Measurements from ENCODE around the gene ANKS6. TPM values are rescaled to one million over a fixed set of nuclear protein-coding genes. Genes with fewer than 3 reads are reported as not detected.

ANKS6 gene
- total RNA-seq, 2 experiments from 2014 or later: 16.6 to 16.9 TPM

- Mint-ChIP-seq H3K4me3 (no peak overlapping the region), H3K4me1 (ENCODE audit: low read depth) (no peaks in the 10 kb centered on the region), H3K27me3 (no peaks in the 10 kb centered on the region), H3K9me3 (no peaks in the 10 kb centered on the region), H3K36me3 (ENCODE audit: low read depth) (peaks cover 14% of the 10 kb centered on the region), H3K27ac (no peak overlapping the region)
- TF ChIP-seq CTCF (IDR thresholded peaks at IDR 0.05): no peak
- intact Hi-C loops (cut with micrococcal nuclease): no loop called here
- POLR2A ChIA-PET: no interaction called here
- ATAC-seq: no peak
- CTCF ChIA-PET: no interaction called here
- no peak for DNase-seq
Measured at GRCh38 chr9:98819231-98819630, 22.9 kb upstream of the ANKS6 start.

- ChIA-PET POLR2A (no interaction called here), CTCF (no interaction called here)
- Mint-ChIP-seq H3K27me3 (no peaks in the 10 kb centered on the region), H3K27ac (no peak overlapping the region), H3K36me3 (ENCODE audit: low read depth) (peaks cover 17% of the 10 kb centered on the region), H3K4me1 (ENCODE audit: low read depth) (no peaks in the 10 kb centered on the region), H3K4me3 (no peak overlapping the region), H3K9me3 (no peaks in the 10 kb centered on the region)
- no peak for DNase-seq
- intact Hi-C loops (cut with micrococcal nuclease): no loop called here
- no peak for TF ChIP-seq CTCF (IDR thresholded peaks at IDR 0.05)
- no peak for ATAC-seq
Measured at GRCh38 chr9:98818764-98819163, 22.4 kb upstream of the ANKS6 start.

GRCh38 chr9:98815391-98815951, 19.1 kb upstream of the ANKS6 start:
- ATAC-seq: no peak
- ChIA-PET CTCF (no interaction called here), POLR2A (no interaction called here)
- peaks cover 3% of the 10 kb centered on the region for H3K9me3 Mint-ChIP-seq
- no peaks in the 10 kb centered on the region for H3K27me3 Mint-ChIP-seq
- H3K36me3 Mint-ChIP-seq (ENCODE audit: low read depth): peaks cover 18% of the 10 kb centered on the region
- no peak for DNase-seq
- intact Hi-C loops (cut with micrococcal nuclease): no loop called here
- peaks cover 8% of the 10 kb centered on the region for H3K4me1 Mint-ChIP-seq (ENCODE audit: low read depth)
- no peak for TF ChIP-seq CTCF (IDR thresholded peaks at IDR 0.05)
- H3K27ac Mint-ChIP-seq: no peak overlapping the region
- no peak overlapping the region for H3K4me3 Mint-ChIP-seq

- no peaks in the 10 kb centered on the region for H3K27me3 Mint-ChIP-seq
- H3K27ac Mint-ChIP-seq: no peak overlapping the region
- peaks cover 3% of the 10 kb centered on the region for H3K9me3 Mint-ChIP-seq
- TF ChIP-seq CTCF (IDR thresholded peaks at IDR 0.05): no peak
- H3K36me3 Mint-ChIP-seq (ENCODE audit: low read depth): peaks cover 8% of the 10 kb centered on the region
- ATAC-seq: peak; percentile 49
- no peak for DNase-seq
- peaks cover 25% of the 10 kb centered on the region for H3K4me1 Mint-ChIP-seq (ENCODE audit: low read depth)
- POLR2A ChIA-PET: no interaction called here
- CTCF ChIA-PET: no interaction called here
- no peak overlapping the region for H3K4me3 Mint-ChIP-seq
- intact Hi-C loops (cut with micrococcal nuclease): no loop called here
Measured at GRCh38 chr9:98811051-98811650, 14.8 kb upstream of the ANKS6 start.

GRCh38 chr9:98810102-98810842, 13.9 kb upstream of the ANKS6 start:
- DNase-seq (no peak), ATAC-seq (no peak)
- Mint-ChIP-seq H3K4me3 (no peak overlapping the region), H3K27me3 (no peaks in the 10 kb centered on the region), H3K27ac (no peak overlapping the region), H3K9me3 (peaks cover 3% of the 10 kb centered on the region), H3K4me1 (ENCODE audit: low read depth) (peaks cover 25% of the 10 kb centered on the region), H3K36me3 (ENCODE audit: low read depth) (peaks cover 8% of the 10 kb centered on the region)
- POLR2A ChIA-PET: no interaction called here
- no peak for TF ChIP-seq CTCF (IDR thresholded peaks at IDR 0.05)
- intact Hi-C loops (cut with micrococcal nuclease): no loop called here
- CTCF ChIA-PET: interaction anchor here (0.9 kb wide), 1 partner anchor 12 kb away, joined by 5 read pairs; no protein-coding TSS in a partner anchor
